NB4 (cell line): ENCODE results near the gene RPUSD3.

Source experiments
- CTCF ChIP-seq: IDR thresholded peaks from one replicate; pipeline ENCODE4 v1.5.1; 2012; ENCODE audit warnings: low read depth, low read length
- MAX ChIP-seq: IDR thresholded peaks from 2 replicates; pipeline ENCODE4 v1.6.1; 2011; ENCODE audit warnings: low read depth, low read length
- POLR2A ChIP-seq: IDR thresholded peaks from 2 replicates; pipeline ENCODE4 v1.6.1; 2011; ENCODE audit warnings: mild to moderate bottlenecking; ENCODE audit not compliant: insufficient read length; ENCODE audit errors: extremely low read depth

GRCh38 chr3:9810433-9810770 is 33.4 kb downstream of the RPUSD3 start:
- TF ChIP-seq POLR2A (no peak), CTCF (no peak), MAX (no peak)
